HepG2 (cell line): ENCODE measurements around the gene ZNF75A. TPM values are rescaled to one million over a fixed set of nuclear protein-coding genes. Genes with fewer than 3 reads are reported as not detected.

ENCODE experiments used
- ARID4A ChIP-seq: sonication (generic); formaldehyde crosslinking; IDR thresholded peaks from 2 replicates; pipeline ENCODE4 v1.5.0; 2020; ENCODE audit warnings: mild to moderate bottlenecking, missing genetic modification reagents, borderline replicate concordance
- BATF2 ChIP-seq: sonication (generic); formaldehyde crosslinking; IDR thresholded peaks from 2 replicates; pipeline ENCODE4 v1.8.0; 2022; ENCODE audit warnings: mild to moderate bottlenecking, missing genetic modification reagents, moderate library complexity
- BRCA1 ChIP-seq: sonication (generic); formaldehyde crosslinking; IDR thresholded peaks from 2 replicates; pipeline ENCODE4 v1.4.0; 2020; ENCODE audit warnings: missing genetic modification reagents
- HMGXB3 ChIP-seq: sonication (generic); formaldehyde crosslinking; IDR thresholded peaks from 2 replicates; pipeline ENCODE4 v1.4.0; 2020; ENCODE audit warnings: missing genetic modification reagents, borderline replicate concordance
- HNF1A ChIP-seq, 2 experiments: sonication (generic) in 1 of 2; formaldehyde crosslinking in 1 of 2; IDR thresholded peaks; 2 replicates each; pipeline versions ENCODE4 v1.4.0 to v1.6.1; 2016 to 2020; ENCODE audit warnings: borderline replicate concordance in 1 of 2, low read depth in 1 of 2, mild to moderate bottlenecking in 1 of 2, missing genetic modification reagents in 1 of 2
- NRL ChIP-seq: sonication (generic); formaldehyde crosslinking; IDR thresholded peaks from 2 replicates; pipeline ENCODE4 v1.5.0; 2020; ENCODE audit warnings: missing genetic modification reagents, mild to moderate bottlenecking, moderate library complexity, borderline replicate concordance
- PBX2 ChIP-seq: IDR thresholded peaks from 2 replicates; pipeline ENCODE4 v1.6.1; 2016; ENCODE audit warnings: control low read depth
- SCMH1 ChIP-seq: sonication (generic); formaldehyde crosslinking; IDR thresholded peaks from 2 replicates; pipeline ENCODE4 v1.9.0; 2021; ENCODE audit warnings: missing genetic modification reagents, mild to moderate bottlenecking, borderline replicate concordance
- ZNF317 ChIP-seq: sonication (generic); formaldehyde crosslinking; IDR thresholded peaks from 2 replicates; pipeline ENCODE4 v1.5.0; 2020; ENCODE audit warnings: mild to moderate bottlenecking, missing genetic modification reagents
- ZNF776 ChIP-seq: sonication (generic); formaldehyde crosslinking; IDR thresholded peaks from 2 replicates; pipeline ENCODE4 v1.4.0; 2020; ENCODE audit warnings: mild to moderate bottlenecking, missing genetic modification reagents
- ZSCAN29 ChIP-seq: sonication (generic); formaldehyde crosslinking; conservative IDR thresholded peaks from 2 replicates; pipeline ENCODE4 v1.4.0; 2020; ENCODE audit warnings: mild to moderate bottlenecking, missing genetic modification reagents
- polyA plus RNA-seq, 8 experiments: library from polyadenylated mRNA; depleted of rRNA in 3 of 8; stranded (reverse) in 7 of 8; unstranded in 1 of 8; fragments of >200 nt; fragmentation: Illumina TruSeq in 4 of 8; extraction: Trizol in 4 of 8; gene quantifications; 2 replicates each; pipeline versions ENCODE4 v1.2.1 to v1.2.3, GENCODE V29; 2011 to 2016; ENCODE audit warnings: low read depth in 4 of 8, missing spikeins in 1 of 8, mixed read lengths in 1 of 8; ENCODE audit not compliant: insufficient read depth in 1 of 8
- total RNA-seq, 5 experiments: library from RNA; depleted of rRNA; stranded (reverse); fragments of >200 nt; fragmentation: Illumina TruSeq; extraction: Trizol; gene quantifications; 2 replicates each; pipeline ENCODE4 v1.2.3, GENCODE V29; 2016; ENCODE audit warnings: low read depth in 1 of 5

Gene ZNF75A
- total and polyA plus RNA-seq, 2 of the 13 experiments (the other 11 are each of a cell fraction or from before 2014, with no cell fraction given), result 1.4 to 2.1 TPM

GRCh38 chr16:3264137-3265036, 40.9 kb upstream of the ZNF75A start (continued):
- TF ChIP-seq HNF1A (IDR thresholded peaks at IDR 0.05; ENCODE audit: low read depth) (peak; percentile 24; the same call in 1 of the 2 replicates), HNF1A (CRISPR knock-in tag; IDR thresholded peaks at IDR 0.05; ENCODE audit: borderline replicate concordance) (no peak; the same call in 1 of the 2 replicates), NRL (peak; percentile 68), HMGXB3 (CRISPR knock-in tag) (peak; percentile 93), SCMH1 (CRISPR knock-in tag) (no peak), PBX2 (peak; percentile 98), ARID4A (CRISPR knock-in tag) (peak; percentile 93), ZNF317 (CRISPR knock-in tag) (peak; percentile 69; the same call in 1 of the 2 replicates), ZNF776 (CRISPR knock-in tag) (peak; percentile 48; the same call in 1 of the 2 replicates), BATF2 (no peak), BRCA1 (peak; percentile 83; the same call in 1 of the 2 replicates), ZSCAN29 (no peak)
